Activated effector memory CD4-positive, alpha-beta T cell treated with Interleukin-2 at 50 U/mL for 16 hours (primary cell): Measurements from ENCODE around the gene CRYGS.
"Not testable (repeated sequence)": the region's sequence is repeated elsewhere in the genome, so short reads cannot be mapped to it uniquely, and the experiment has no call there.

Experiments used
- DNase-seq: peaks from one replicate; pipeline ENCODE4 v3.0.0-alpha.2; 2020

Gene CRYGS

DNA sequence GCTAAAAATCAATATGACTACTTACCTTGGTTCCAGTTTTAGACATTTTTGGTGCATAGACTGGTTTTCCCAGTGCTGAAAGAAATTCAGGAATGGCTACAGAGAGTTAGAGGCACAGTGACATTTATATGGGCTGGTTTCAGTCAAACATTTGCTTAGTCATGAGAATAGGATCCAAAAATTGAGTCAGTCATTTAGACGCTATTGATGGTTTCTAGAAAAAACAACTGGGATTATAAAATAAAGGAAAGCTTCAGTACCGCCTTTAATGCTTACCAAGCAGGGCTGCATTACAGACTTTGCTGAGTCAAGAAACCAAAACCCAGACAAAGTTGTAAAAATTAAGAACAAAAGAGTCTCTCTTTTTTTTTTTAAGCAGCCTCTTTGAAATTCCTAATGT, at the start of gene CRYGS:
Gene CRYGS (minus strand): TSS at position 100 of the 400 bp plus-strand sequence. CDS start 54 bp downstream, at position 46.
- DNase-seq, result no peak

DNA sequence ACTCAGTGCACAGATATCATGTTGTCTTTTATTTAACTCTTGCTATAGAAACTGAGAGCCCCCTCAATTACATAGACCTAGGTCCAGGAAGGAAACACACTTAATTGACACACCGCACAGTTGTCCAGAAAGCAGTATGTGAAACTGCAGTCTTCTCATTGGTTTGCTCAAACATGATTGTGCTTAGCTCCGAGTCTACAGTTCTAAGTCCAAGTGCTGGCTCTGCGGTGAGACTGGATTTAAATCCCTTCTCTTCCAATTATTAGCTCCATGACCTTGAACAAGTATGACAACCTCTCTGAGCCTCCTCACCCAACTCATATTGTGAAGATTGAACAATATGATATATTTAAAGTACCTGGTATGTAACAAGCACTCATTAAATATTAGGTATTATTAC, 49.7 kb upstream of the CRYGS start:
- no peak for DNase-seq

GRCh38 chr3:186592682-186593081, 48.5 kb upstream of the CRYGS start:
- no peak for DNase-seq

DNA sequence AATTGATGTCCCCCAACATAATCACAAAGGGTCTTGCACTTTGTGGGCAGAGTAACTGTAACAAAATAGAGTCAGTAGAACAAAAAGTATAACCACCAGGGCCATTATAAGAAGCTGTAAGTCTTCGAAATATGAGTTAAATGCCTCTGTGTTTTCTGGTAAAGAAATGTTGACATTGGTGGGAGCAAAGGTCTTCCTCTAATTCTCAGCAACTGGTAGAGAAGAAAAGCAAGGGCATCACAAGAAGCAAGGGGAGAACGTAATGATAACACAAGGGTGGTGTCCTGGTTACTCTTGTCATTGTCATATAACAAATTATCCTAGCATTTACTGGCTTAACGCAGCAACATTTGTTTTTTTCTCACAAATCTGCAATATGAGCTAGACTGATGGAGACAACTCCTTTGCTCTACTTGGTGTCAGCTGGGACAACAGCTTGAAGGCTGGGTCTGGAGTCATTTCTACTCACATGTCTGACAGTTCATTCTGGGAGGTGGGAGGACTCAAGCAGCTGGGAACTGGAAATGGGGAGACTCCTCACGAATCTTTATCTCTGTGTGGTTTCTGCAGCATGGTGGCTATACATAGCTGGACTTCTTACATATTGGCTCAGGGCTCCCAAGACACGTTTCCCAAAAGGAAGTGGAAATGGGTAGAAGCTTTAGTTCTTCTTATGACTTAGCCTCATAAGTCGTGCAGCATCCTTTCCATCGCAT, 46.6 kb upstream of the CRYGS start:
- no peak for DNase-seq

GRCh38 chr3:186589856-186590579, 45.8 kb upstream of the CRYGS start:
- no peak for DNase-seq

DNA sequence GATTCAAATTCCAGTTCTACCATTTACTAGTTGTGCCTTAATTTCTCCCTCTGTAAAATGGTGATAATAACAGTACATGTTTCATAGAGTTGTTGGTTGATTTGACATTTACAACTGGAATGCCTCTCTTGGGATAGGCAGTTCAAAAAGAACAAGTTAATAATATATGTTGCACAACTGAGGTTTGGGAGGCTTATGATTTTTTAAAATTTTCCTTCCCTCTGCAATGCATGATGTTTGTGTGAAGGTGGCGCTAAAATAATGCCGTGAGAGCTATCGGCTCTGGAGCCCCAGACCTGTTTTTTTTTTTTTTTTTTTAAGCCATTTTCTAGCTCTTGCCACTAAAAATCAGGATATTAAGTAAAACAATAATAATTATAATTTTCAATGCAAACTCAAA, 44.9 kb upstream of the CRYGS start:
- DNase-seq, result no peak

GRCh38 chr3:186588632-186589031, 44.5 kb upstream of the CRYGS start:
- DNase-seq, result no peak

- DNase-seq, result no peak
Observed at GRCh38 chr3:186587183-186587582, 43.0 kb upstream of the CRYGS start.

DNA sequence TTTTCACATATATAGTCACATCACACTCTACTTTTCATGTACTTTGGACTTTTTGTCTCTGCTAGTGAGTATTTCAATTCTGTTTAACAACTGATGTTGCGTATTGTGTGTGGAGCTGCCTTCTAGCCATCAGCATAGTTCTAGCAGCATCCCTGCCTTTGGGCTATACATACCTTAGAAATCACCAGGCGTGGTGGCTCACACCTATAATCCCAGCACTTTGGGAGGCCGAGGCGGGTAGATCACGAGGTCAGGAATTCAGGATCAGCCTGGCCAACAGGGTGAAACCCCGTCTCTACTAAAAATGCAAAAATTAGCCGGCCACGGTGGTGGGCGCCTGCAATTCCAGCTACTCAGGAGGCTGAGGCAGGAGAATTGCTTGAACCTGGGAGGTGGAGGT, 42.1 kb upstream of the CRYGS start:
- not testable (repeated sequence) for DNase-seq

DNA sequence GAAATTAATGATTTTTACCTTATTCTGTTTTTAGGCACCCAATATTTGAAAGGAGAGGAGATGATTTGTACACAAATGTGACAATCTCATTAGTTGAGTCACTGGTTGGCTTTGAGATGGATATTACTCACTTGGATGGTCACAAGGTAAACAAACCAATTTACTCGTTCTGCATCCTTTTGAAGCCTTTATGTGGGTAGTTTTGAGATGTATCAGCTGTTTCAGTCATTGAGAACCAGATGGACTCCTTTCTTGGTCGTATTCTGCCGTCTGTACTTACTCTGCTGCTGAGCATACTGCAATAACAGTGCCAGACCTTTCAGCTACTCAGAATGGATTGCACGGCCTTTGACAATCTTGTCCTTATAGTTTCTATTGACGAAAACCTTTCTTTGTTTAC, 39.7 kb upstream of the CRYGS start:
- DNase-seq, result no peak

DNA sequence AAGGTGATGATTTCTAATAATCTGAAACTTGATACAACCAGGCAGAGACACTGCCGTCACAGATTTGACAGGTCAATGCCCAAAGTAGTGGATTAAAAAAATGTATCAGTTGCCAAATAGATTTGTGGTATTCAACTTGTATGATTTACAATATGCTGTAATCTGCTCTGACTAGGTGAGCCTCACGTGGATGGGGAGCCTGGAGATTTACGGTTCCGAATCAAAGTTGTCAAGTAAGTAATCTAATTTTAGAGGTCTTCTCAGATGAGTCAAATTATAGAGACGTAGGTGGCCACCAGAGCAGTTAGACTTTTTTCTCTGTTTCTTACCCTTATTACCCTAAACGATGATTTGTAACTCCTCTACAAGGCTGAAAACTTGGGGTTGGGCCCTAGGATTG, 38.4 kb upstream of the CRYGS start:
- no peak for DNase-seq

- no peak for DNase-seq
Observed at GRCh38 chr3:186580785-186581184, 36.6 kb upstream of the CRYGS start.

- no peak for DNase-seq
Observed at GRCh38 chr3:186577521-186577920, 33.3 kb upstream of the CRYGS start.

DNA sequence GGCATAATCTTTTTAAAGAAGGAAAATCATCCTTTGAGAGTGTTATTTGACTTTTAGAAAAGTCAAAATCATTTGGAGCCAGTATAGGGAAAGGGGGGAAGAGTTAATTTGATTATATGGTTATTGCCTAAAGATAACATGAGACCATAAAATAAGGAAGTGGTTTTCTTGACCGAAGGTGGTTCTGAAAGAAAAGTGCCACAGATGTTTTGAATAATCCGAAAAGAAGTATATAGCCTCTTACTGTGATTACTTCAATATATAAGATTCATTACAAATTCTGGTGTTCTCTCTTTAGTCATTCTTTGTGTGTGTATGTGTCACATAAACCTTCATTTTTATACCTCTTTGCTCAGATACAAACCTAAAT, 27.4 kb upstream of the CRYGS start:
- DNase-seq, result no peak

- no peak for DNase-seq
Observed at GRCh38 chr3:186570941-186571643, 26.9 kb upstream of the CRYGS start.

- peak; percentile 96 for DNase-seq
Observed at GRCh38 chr3:186570096-186570940, 26.1 kb upstream of the CRYGS start, which contains the start of gene DNAJB11. Gene DNAJB11, plus strand, starts transcription at chr3:186570720. Its CDS starts 178 bp downstream, at chr3:186570898.

DNA sequence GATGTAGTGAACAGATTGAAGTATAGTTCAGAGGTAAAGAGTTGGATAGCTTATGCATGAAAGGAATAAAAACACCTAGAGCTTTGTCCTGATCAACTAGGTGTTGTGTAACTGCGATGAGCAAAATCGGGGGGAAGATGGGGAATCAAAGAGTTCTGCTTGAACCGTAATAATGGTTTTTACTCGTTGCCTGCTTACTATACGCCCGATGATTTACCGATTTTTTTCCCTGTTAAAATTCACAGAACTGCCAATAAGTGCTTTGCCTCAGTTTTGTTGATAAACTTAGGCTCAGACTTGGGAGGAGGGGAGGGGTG, 25.6 kb upstream of the CRYGS start:
- no peak for DNase-seq

DNA sequence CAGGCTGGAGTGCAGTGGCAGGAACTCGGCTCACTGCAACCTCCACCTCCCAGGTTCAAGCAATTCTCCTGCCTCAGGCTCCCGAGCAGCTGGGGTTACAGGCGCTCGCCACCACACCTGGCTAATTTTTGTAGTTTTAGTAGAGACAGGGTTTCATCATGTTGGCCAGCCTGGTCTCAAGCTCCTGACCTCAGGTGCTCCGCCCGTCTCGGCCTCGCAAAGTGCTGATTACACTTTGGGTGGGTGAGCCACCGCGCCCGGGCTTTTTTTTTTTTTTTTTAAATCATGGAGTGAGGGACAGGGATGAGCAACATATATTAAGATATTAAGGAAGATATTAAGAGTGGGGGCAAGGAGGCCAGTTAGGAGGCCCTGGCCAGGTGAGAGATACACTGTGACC, 25.2 kb upstream of the CRYGS start:
- DNase-seq, result not testable (repeated sequence)

- DNase-seq, result peak; percentile 97
Observed at GRCh38 chr3:186567072-186567921, 23.1 kb upstream of the CRYGS start, which contains the start of gene TBCCD1. Gene TBCCD1, minus strand, starts transcription at chr3:186567339. Its CDS starts 3,010 bp downstream, at chr3:186564329.

GRCh38 chr3:186566772-186567071, 22.5 kb upstream of the CRYGS start:
- no peak for DNase-seq

DNA sequence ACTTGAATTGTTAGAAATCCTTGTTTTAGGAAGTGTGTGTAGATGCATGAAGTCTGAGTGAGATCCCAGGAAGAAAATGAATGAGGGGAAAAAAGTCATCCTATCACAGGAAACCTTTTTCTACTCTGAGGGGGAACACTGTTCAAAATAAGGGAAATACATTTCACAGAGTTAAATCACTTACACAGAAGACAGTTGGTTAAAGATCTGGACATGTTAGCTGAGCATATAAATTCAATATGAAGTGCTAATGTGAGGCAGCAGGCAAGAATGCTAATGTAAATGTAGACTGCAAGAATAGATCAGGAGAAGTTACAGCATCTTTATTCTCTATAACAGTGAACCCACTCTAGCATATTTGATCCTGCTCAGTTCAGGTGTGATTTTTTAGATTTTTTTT, 20.4 kb upstream of the CRYGS start:
- no peak for DNase-seq

GRCh38 chr3:186552408-186553031, 8.3 kb upstream of the CRYGS start:
- DNase-seq, result no peak
